Stimulated activated naive CD4-positive, alpha-beta T cell treated with Interleukin-2 at 50 U/mL for 16 hours (primary cell): ENCODE results near the gene SEPTIN8.

Experiments used
- DNase-seq: peaks from one replicate; lab custom pipeline; 2025; lab: John Stamatoyannopoulos, UW

SEPTIN8 gene

DNA sequence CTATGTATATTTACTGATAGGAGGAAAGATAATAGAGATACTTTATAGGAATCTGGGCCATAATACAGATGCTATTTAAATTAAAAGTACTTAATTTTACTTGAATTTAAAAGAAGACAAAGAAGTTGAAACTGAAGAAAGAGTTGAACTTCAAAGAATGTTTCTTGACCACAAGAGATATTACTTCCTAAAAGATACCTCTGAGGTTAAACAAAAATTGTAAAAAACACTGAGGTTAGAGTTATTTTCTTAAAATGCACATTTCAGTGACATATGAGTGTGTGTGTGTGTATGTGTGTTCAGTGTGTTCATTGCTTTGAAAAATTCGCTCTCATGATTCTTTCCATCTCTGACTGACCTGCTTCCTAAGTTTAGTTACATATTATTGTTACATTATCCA, 3.5 kb upstream of the SEPTIN8 start:
- no peak for DNase-seq

DNA sequence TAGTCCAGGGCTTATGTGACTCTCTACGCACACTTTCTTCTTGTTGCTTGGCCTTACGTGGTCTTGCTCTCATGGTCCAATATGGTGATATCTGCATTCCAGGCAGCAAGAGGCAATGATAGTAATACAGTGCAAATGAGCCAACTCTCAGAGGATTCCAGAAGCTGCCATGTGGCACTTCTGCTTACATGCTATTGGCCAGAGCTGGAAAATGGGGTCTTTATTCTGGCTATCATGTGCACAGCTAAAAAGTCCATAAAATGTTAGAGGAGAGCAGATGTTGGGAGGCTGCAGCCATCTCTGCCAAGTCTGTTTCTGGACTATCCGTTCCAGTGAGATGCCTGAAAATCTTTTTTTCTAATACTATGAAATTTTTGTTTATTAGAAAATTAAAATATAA, 2.9 kb upstream of the SEPTIN8 start:
- no peak for DNase-seq

DNA sequence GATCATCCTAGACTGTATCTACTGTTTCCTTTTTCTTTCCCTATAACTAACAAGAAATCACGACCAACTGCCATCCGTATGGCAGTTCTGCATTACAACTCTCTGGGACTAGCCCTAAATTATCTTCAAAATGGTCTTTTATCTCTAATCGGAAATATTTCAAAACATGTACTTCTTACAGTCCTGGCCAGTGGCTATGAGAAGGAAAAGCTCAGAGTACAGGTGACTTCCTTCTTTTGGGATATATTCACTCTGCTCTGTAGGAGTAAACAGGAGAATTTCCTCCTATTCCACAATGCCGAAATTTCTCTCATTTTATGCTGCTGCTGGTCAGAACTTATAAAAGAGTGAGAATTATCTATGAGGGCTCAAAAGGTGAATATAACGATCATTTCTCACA, 1.8 kb upstream of the SEPTIN8 start:
- no peak for DNase-seq

DNA sequence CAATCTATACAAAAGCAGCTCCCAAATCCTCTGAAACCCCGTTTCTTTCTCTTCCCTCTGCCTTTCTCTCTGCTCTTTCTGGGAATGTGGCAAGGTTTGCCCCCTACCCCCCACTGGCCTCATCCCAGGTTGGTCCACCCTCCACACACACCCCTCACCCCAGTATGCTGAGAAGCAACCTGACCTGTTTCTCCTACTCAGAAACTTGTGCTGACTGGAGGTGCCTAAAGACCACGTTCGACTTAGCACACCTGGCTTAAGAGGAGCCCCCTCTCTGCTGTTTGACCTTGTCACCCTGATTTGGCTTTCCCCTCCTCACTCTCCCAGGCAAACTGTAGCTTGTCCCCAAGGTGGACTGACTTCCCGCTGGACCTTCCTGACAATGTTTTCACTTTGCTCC, 1.1 kb upstream of the SEPTIN8 start:
- DNase-seq = no peak

DNA sequence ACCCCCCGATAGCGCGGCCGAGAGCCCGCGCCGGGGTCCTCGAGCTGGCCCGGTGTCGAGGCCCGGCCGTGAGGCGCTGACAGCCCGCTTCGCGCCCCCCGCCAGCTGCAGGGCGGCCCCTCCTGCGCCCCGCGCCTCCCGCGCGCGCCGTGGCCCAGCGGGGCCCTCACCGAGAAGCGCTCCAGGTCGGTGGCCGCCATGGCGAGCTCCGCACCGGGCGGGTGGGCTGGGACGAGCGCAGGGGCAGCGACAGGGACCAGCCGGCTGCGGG, 166 bp downstream of the SEPTIN8 start:
- DNase-seq = no peak

DNA sequence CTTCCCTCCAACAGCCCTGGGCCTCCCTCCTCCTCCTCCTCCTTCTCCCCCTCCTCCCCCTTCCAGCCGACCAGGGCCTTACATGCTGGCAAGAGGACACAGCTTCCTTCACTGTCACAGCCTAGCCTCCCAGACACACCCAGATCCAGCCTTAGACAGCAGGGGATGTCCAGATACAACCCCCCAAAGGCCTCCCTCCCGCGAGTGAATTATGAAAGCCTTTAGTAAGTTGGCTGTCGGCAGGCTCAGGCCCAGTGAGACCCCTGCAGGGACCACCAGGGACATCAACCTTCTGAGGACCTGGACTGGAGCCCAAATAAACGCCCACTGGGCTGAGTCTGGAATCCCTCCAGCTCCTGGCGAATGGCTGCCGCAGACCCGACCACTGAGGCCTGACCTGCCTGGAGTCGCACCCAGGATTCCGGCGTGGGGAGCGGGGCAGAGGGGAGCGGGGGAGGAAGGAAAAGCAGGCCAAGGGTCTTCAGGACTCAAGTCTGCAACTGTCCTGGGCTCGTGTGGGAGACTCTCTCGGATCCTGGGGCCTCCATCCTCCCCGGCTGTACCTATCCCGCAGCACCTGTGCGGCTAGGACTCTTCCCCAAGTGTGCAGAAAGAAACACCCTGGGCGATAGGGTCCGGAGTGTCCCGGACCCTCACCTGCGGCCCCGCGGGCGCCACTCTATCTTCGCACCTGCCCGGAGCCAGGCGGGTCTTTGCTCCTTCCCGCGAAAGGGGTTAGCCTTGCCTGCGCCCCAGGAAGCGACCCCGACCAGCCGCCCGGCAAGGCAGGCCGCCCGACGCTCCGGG, 705 bp downstream of the SEPTIN8 start:
- DNase-seq = no peak

DNA sequence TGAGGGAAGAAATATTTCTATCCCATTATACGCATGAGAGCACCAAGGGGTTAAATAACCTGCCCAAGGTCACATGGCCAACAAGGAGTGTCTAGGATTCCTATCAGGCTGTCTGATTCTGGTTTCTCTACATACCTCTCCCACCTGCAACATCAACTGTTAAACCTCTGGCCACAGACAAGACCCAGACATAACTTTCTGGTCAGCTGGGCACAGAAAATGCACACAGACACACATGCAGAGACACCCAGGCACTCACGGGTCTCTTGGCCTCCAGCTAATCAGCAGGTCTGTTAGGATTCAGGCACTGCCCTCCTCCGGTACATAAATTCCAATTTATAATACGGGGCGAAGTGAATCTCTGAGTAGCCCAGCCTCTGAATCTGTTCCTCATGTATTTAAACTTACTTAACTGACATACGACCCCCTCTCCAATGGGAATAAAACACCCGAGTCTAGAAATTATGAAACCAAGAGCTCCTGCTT, 1.5 kb downstream of the SEPTIN8 start:
- no peak for DNase-seq

DNA sequence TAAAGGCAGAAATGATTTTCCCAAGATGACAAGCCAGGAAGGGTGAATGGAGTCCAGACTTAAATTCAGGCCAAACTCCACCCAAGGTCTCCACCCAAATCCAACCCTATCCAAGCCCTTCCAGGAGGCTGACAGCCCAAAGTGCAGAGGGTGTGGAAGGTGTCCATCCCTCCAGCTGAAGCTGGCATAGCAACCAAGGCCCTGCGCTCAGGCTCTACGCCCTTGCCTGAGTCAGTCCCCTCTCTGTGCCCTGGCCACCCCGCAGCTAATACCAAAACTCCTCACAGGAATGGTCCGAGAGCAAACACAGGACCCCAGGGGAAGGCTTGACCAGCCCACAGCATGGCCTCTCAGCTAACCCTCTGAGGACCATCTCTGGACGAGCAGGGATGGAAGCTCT, 2.1 kb downstream of the SEPTIN8 start:
- no peak for DNase-seq

DNA sequence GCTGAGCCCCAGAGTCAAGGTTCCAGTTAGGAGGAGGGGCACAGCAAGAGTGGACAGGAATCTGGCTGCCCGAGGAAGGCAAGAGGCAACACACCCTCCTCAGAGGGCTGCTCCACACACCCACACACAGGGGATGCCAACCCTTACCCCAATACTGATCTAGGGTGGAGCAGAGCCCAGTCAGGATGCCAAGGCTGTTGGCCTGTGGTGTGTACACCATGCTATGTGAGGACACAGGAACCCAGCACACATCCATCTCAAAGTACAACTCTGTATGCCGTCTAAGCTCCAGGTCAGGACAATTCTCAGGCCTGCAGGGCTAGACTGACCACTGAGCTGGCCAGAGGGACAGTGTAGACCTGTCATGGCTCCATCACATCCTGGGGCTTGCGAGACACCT, 2.6 kb downstream of the SEPTIN8 start:
- DNase-seq = no peak

DNA sequence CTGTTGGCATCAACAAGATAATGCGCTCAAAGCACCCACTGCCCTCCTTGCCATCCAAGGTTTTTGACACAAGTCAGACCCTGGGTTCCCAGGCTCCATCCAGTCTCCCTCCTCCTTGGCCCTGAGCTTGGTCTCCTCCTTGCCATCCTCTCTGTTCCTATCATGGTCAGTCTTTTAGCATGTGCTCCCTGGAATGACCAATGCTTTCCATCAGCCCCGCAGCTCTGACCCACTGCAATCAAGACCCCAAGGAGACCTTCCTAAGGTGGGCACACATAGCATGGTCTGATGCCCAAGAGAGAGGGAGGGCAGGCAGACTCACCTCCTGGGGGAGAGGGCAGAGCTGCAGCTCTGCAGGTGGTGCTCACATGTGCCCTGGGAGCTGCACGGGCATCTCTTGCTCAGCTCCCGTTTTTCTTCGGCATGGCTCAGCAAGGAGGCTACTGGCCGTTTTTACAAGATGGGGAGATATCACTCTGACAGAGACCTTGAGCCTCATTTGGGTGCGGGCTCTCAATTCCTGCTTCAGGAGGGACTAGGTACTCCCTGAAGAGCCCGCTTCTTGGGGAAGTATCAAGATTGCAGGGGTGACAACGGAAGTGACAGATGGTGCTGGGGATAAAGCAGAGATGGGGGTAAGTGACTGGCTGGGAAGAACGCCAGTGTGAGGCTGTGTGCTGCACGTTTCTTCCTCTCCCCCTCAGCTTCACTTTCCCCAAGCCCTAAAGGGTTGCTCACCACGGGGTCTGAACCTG, 3.3 kb downstream of the SEPTIN8 start:
- DNase-seq = no peak

DNA sequence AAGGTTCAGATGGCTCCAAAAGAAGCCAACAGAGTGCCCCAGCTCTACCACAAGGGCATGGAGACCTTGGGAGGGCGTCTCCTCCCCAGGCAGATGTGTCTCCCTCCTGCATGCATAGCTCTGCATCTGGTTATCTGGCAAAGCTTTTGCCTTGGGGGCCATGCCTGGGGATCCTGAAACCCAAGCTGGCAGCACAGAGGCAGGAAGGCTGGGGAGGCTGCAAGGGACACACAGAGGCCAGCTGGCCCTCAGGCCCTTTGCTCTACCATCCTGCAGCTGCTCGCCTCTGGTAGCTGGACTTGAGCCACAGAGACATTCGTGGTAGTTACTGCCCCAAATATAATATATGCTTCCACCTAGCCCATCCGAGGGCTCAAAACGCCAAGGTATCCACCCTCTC, 3.9 kb downstream of the SEPTIN8 start:
- DNase-seq = no peak

DNA sequence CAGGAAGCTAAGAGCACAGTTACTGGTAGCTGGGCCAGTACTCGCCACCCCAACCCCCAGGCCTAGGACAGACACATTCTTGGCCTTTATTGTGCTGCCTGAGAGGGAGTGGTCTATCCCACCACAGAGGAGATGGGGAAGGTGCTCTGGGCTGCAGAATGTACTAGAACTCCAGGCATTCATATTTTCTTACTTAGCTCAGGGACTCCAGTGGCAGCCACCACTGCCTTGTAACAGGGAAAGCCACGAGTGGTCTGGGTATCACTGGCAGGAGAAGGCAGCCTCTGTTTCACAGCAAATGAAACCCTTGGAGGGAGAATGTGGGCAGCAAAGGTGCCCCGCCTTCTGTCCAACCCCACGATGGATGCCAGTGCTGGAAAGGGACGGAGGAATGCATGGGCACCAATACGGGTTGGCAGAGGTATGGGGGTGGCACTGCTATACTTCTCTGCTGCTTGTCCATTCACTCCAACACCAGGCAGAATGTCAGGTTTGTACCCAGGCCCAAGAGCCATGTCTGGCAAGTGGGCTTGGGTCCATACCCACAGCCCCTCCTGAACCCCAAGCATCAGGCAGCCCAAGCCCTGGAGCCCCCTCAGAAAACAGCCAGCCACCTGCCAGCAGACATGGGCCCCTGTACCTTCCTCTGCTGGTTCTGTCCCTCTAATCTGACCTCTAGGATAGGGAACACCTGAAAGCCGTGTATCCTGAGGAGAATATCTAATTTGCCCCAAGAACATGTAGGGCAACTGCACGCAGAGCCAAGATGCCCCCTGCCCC, 4.6 kb downstream of the SEPTIN8 start:
- no peak for DNase-seq

DNA sequence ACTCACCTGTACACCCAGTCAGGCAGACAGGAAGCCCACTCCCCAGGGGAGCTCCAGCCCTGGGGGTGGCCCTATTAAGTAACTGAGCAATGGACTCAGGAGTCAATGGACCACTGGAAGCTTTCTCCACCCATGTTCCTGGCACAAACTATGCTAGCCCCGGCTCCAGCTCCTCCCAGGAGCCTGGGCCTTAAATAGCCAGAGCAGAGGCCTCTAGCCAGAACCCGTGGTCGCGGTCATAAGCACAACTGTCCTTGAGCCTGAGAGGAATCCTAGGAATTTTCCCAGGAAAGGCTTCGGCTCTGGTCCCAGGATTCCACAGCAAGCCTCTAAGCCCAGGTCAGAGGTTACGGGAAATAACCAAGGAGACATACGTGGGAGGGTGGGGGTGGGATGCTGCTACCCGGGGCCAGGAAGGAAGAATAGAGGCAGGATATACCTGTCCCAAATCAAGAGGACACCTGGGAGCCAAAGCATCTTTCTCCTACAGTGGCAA, 5.5 kb downstream of the SEPTIN8 start:
- DNase-seq = no peak

DNA sequence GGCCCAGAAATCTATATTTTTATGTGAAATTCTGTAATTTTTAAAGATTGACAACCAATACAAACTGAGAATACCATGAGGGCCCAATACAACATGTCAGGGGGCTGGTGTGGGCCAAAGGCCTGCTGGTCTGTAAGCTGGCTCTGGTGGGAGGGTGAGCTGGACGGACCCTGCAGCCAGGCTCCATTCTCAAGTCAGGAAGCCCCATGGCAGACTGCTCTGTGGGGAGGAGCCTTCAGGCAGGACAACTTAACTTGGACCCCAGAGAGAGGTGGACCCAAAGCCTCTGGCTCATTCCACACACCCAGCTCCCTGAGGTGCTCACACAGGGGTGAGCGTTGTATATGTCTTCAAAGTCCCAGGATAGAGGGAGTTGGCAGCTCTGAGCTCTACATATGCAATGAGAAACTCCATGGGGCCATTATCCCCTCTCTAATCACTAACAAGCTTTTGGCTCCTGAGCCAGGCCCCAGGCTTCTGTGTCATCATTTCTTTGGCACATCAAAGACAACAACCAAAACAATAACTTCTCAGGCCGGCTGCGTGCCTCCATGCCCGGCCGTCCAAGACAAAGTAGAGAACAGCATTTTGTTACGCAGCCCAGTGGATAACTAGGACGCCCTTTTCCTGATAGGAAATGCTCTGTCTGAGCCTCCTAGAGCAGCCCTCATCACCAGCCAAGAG, 6.4 kb downstream of the SEPTIN8 start:
- DNase-seq = no peak

DNA sequence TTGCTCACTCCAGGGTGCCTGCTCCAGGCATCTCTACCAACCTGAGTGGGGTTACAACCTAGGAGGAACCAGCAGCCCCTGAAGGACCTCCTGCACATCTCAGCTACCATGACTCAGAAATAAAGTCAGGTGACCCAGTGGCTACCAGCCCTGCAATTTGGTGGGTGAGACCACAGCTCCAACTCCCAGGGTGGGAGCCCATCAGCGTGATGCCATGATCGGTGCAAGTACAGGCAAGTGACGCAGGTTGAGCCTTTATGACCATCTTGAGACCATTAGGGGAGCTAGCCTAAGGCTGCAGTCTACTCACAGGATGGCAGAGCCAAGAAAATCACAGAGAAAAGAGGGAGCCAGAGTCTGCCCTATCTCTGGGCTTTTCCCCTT, 8.6 kb downstream of the SEPTIN8 start:
- no peak for DNase-seq

DNA sequence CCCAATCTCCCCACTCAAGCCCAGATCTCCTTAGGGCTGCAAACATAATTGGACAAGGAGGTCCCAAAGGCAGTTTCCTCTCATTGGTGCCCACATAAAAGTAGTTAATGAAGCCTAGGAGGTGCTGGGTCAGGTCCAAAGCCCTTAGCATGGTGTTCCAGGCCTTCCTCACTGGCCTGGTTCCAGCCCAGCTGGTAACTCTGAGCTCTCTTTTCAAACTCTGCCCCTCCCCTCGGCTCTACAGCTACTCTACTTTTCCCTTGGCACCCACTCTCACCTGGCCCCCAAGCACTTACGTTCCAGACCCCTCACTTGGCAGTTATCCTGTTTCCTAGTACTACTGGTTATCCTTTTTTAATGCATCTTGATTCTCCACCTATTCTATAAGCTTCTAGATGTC, 9.9 kb downstream of the SEPTIN8 start:
- DNase-seq = no peak

DNA sequence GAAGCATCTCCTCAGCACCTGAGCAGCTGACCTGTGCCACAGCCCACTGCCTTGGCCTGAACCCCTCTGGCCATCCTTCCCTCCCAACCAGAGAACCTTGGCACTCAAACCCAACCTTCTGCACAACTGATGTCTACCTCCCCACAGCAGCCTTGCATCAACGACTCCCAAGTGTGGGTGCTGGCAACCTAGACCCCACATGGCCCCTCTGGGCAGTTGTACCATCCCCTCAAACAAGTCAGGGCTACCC, 10.3 kb downstream of the SEPTIN8 start:
- DNase-seq = no peak

DNA sequence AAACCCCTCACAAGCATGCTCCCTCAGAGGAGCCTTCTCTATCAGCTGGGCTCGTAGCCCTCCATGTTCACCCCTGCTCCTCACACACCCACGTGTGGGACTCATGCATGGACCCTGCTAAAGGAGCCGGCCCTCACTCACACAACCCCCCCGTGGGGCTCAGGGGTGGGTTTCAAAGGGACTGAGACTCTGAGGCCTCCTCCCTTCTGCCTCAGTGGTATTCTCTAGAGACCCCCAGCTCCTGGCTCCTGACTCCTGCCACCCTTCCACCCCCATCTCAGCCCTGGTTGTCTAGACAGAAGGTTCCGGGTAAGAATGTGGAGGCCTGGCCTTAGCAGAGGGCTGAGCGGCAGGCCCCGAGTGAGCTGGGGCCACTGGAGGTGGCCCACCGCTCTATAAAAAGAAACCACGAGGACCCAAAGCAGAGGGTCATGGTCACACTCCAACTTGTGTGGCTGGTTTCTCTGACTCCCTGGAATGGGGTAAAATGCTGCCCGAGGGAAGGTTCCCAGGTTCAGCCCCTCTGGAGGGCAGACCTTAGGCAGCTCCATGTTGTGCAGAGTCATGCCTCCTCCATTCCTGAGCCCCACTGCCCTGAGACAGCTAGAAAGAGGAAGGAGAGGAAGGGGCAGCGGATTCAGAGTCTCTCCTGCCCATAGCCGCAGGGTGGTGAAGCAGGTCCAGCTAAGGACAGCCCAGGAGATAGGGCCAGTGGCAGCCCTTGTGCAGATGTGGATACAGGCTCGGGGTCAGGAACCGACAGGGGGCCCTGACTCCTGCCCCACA, 10.8 kb downstream of the SEPTIN8 start:
- DNase-seq = no peak

DNA sequence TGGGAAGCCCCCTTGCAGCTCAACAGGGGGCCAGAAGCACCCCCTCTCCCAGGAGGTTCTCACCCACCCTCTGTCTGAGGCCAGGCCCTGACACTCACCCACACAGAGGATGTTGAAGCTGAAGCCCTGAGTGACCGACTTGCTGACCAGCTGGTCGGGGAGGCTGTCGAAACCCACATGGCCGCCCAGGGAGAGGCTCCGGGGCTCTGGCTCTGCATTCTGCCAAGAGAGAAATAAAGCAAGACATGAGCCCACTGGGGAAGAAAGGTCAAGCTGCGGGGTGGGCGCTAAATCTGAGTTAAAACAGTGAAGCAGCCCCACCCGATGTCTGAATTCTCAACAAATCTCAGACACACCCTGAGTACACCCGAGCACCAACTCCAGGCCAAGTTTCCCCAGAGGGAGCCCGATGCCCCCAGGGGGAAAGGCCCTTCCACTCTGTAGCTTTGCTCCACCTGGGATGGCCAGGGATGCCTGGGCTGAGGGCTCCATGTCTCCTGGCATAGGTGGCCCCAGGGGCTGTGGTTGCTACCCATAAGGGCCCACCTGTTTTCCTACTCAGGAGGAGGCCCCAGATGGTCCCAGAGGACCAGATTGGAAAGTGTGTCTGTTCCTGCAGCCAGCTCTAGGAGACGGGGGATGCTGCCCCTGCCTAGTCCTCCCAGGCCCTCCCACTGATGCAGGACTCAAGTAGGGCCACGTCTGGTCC, 11.6 kb downstream of the SEPTIN8 start:
- DNase-seq = no peak

DNA sequence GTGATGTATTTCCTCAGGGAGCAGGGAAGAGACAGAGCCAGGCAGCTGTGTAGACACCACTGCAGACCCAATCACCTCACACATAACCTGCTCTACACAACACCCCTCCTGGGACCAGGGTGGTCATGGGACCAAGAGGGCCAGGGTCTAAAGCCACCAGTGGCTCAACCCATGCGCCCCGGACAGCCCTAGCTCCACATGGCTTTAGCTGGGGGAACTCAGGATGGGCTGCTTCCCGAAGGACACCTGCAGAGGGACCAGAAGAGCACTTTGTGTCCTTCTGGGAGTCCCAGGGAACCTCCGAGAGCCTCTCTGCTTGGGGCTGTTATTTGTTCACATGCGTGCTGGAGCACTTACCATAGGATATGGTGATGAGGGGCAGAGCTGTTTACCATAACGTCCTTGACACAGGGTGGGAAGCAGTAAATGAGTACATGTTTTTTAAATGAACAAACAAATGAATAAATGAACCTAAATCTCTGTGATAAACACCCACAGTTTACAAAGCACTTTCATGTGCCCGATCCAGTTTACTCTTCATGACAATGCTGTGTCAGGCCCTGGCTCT, 12.3 kb downstream of the SEPTIN8 start:
- DNase-seq = no peak

DNA sequence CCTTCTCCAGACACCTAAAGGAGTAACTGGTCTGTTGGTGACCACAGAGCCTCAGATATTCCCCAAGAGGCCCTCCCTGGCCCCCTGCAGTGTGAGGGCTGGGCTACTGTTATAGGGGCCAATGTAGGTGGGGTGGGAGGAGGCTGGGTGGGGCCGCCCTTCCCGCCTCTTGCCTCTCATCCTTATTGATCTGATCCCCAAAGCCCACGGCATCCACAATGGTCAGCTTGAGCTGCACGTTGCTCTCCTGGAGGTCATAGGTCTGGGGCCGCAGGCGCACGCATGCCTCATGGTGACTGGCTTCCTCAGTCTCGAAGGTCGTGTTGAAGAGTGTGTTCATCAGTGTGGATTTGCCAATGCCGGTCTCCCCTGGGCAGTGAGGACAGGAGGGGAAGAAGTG, 13.0 kb downstream of the SEPTIN8 start:
- no peak for DNase-seq
